Measurements from ENCODE around the gene SEC61B. TPM values are rescaled to one million over a fixed set of nuclear protein-coding genes. Genes with fewer than 3 reads are reported as not detected.

Gene SEC61B
- total and polyA plus RNA-seq, 9 of the 15 experiments (the other 6 are each of a cell fraction or from before 2014, with no cell fraction given) = 57.8 to 262 (median 172) TPM

DNA sequence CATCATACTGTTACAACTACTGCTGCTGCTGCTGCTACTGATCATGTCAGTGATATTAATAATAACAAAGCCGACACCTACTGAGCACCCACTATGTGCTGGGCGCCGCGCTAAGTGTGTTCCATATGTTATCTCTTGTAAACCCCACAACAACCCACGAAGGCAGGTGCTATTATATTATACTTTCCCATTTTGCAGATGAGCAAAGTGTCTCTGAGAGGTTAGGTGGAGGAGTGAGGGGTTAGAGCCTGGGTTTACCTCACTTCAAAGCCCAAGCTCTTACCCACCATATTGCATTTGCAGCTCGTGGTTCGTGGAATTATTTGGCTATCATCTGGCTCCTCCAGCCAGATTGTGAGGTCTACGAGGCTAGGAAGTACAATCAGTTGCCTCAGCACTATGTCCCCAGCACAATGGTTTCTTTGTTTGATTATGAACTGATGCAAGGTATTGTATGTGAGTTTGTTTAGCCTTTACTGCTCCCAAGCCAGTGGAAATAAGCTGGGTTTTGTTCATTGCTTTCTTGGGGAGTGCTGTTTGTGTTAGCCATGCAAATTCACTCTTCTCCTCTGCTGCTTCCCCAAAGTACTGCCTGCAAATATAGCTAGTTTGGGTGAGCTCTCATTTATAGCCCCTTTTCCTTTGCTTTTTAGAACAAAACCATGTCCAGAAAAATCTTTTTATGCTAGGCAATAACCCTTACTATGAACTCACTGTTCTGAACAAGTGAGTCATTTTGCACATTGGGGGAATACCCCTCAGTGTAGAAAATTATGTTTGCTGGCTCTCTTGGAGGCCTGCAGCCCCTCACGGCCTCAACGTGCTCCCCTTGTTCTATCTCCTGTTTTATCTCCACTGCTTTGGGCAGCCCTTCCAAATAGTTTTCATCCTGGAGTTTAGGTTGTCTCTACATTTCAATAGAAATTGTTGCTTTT, 48.2 kb upstream of the SEC61B start:
- Histone ChIP-seq H3K4me2 (ENCODE audit: insufficient read depth, low read length) (no peak overlapping the region; the same call in 1 of the 2 replicates), H3K9me1 (ENCODE audit: control insufficient read depth, insufficient read depth, low read length) (no peaks in the 10 kb centered on the region), H4K20me1 (replicated peaks; ENCODE audit: control insufficient read depth, insufficient read depth, low read length) (no peaks in the 10 kb centered on the region), H2AFZ (ENCODE audit: low read depth, low read length) (no peak overlapping the region), H3K27me3 (ENCODE audit: control insufficient read depth in 2 of 2, insufficient read depth in 2 of 2, low read length in 2 of 2) (peaks cover 0 to 22% of the 10 kb centered on the region in 2 experiments), H3K27ac (ENCODE audit: extremely low read depth, low read depth, low read length) (no peak overlapping the region), H3K4me3 (no peak overlapping the region), H3K36me3 (ENCODE audit: control insufficient read depth, insufficient read depth, low read length) (no peaks in the 10 kb centered on the region), H3K9ac (ENCODE audit: insufficient read depth in 1 of 2, low read depth in 2 of 2, low read length in 2 of 2) (no peak overlapping the region), H3K9me3 (replicated peaks; ENCODE audit: control insufficient read depth, insufficient read depth, low read depth, low read length) (no peaks in the 10 kb centered on the region), H3K79me2 (ENCODE audit: control insufficient read depth, insufficient read depth, low read length) (no peaks in the 10 kb centered on the region), H3K4me1 (replicated peaks in 1 of 2; ENCODE audit: control insufficient read depth in 2 of 2, insufficient read depth in 2 of 2, low read length in 2 of 2) (no peaks in the 10 kb centered on the region; a peak in 1 of 5 replicates)
- ChIA-PET CTCF (ENCODE audit: low intra/inter-chr PET ratio) (no interaction called here), POLR2A (interaction anchor here (1.7 kb wide), 1 partner anchor 10 kb away, joined by 10 read pairs; no protein-coding TSS in a partner anchor)
- DNase-seq (ENCODE audit: extremely low read depth in 1 of 4, low spot score in 3 of 4) (no peak), ATAC-seq (no peak), FAIRE-seq (no peak)
- intact Hi-C loops (cut with micrococcal nuclease) = no loop called here
- TF ChIP-seq SIN3B (IDR thresholded peaks at IDR 0.05; ENCODE audit: low read depth) = no peak
- peak; percentile 63; the same call in 1 of the 2 replicates for TF ChIP-seq ZKSCAN1 (IDR thresholded peaks at IDR 0.05; ENCODE audit: low read depth, low read length)
- in situ Hi-C loops (cut with MboI) = no loop called here
- BruUV-seq (replicated peaks) = no TSS peak
- WGBS (ENCODE audit: insufficient coverage, low coverage, missing lambda C conversion rate) = 4% methylated on average over 10 of the region's 10 CpGs

DNA sequence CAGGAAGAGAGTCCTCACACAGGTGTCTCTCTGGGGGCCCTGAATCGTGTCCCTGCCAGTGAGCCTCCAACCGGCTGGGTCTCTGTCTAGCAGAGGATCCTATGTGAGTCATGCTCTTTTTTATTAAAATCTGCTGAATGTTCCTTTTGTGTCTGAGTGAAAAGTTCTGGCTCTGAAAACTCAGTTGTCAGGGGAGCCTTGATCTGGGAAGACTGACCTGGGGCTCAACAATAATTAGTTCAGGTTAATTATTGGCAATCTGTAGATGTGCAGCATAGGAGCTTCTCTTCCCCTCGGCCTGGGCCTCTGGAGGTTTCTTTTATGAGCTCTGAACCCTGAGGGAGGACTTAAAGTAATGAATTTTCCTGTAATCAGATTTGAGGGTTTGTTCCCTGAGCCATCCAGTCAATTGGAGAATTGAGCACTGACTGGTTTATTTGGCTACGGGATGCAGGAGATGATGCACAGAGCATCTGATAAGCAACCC, 45.5 kb upstream of the SEC61B start:
- Histone ChIP-seq H3K4me3 (no peak overlapping the region), H3K27ac (ENCODE audit: extremely low read depth, low read depth, low read length) (no peak overlapping the region), H3K36me3 (ENCODE audit: control insufficient read depth, insufficient read depth, low read length) (no peaks in the 10 kb centered on the region), H3K9me3 (replicated peaks; ENCODE audit: control insufficient read depth, insufficient read depth, low read depth, low read length) (no peaks in the 10 kb centered on the region), H2AFZ (ENCODE audit: low read depth, low read length) (no peak overlapping the region), H3K79me2 (ENCODE audit: control insufficient read depth, insufficient read depth, low read length) (no peaks in the 10 kb centered on the region), H3K4me1 (replicated peaks in 1 of 2; ENCODE audit: control insufficient read depth in 2 of 2, insufficient read depth in 2 of 2, low read length in 2 of 2) (no peaks in the 10 kb centered on the region), H3K9me1 (ENCODE audit: control insufficient read depth, insufficient read depth, low read length) (no peaks in the 10 kb centered on the region), H3K9ac (ENCODE audit: insufficient read depth in 1 of 2, low read depth in 2 of 2, low read length in 2 of 2) (no peak overlapping the region), H4K20me1 (replicated peaks; ENCODE audit: control insufficient read depth, insufficient read depth, low read length) (no peaks in the 10 kb centered on the region), H3K4me2 (ENCODE audit: insufficient read depth, low read length) (no peak overlapping the region), H3K27me3 (ENCODE audit: control insufficient read depth in 2 of 2, insufficient read depth in 2 of 2, low read length in 2 of 2) (peaks cover 0 to 28% of the 10 kb centered on the region in 2 experiments)
- intact Hi-C loops (cut with micrococcal nuclease) (no loop called here), in situ Hi-C loops (cut with MboI) (no loop called here)
- no TSS peak for BruUV-seq (replicated peaks)
- ChIA-PET CTCF (ENCODE audit: low intra/inter-chr PET ratio) (no interaction called here), POLR2A (interaction anchor here (0.5 to 1.0 kb wide), 3 partner anchors 18 to 1788 kb away, joined by 3 to 5 read pairs (median 3); no protein-coding TSS in a partner anchor)
- no peak for ATAC-seq
- DNase-seq (ENCODE audit: extremely low read depth in 1 of 4, low spot score in 3 of 4) = no peak
- FAIRE-seq = no peak
- WGBS (ENCODE audit: insufficient coverage, low coverage, missing lambda C conversion rate) = 0% methylated on average over 4 of the region's 4 CpGs
- no peak for TF ChIP-seq HDAC3 (IDR thresholded peaks at IDR 0.05; ENCODE audit: borderline replicate concordance, partially characterized antibody)
- TF ChIP-seq ZNF212 (CRISPR knock-in tag; IDR thresholded peaks at IDR 0.05) = no peak
- TF ChIP-seq EHMT2 (IDR thresholded peaks at IDR 0.05) = no peak
- no peak for TF ChIP-seq CHCHD3 (CRISPR knock-in tag; IDR thresholded peaks at IDR 0.05)
- TF ChIP-seq, protein P1, sequence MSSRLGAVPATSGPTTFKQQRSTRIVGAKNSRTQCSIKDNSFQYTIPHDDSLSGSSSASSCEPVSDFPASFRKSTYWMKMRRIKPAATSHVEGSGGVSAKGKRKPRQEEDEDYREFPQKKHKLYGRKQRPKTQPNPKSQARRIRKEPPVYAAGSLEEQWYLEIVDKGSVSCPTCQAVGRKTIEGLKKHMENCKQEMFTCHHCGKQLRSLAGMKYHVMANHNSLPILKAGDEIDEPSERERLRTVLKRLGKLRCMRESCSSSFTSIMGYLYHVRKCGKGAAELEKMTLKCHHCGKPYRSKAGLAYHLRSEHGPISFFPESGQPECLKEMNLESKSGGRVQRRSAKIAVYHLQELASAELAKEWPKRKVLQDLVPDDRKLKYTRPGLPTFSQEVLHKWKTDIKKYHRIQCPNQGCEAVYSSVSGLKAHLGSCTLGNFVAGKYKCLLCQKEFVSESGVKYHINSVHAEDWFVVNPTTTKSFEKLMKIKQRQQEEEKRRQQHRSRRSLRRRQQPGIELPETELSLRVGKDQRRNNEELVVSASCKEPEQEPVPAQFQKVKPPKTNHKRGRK (tag; IDR thresholded peaks at IDR 0.05) = no peak
- no peak for TF ChIP-seq ARNT (IDR thresholded peaks at IDR 0.05)
- no peak for TF ChIP-seq NR2F6 (CRISPR knock-in tag; IDR thresholded peaks at IDR 0.05)
- TF ChIP-seq, protein P2, sequence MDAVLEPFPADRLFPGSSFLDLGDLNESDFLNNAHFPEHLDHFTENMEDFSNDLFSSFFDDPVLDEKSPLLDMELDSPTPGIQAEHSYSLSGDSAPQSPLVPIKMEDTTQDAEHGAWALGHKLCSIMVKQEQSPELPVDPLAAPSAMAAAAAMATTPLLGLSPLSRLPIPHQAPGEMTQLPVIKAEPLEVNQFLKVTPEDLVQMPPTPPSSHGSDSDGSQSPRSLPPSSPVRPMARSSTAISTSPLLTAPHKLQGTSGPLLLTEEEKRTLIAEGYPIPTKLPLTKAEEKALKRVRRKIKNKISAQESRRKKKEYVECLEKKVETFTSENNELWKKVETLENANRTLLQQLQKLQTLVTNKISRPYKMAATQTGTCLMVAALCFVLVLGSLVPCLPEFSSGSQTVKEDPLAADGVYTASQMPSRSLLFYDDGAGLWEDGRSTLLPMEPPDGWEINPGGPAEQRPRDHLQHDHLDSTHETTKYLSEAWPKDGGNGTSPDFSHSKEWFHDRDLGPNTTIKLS (IDR thresholded peaks at IDR 0.05; ENCODE audit: borderline replicate concordance, low read depth) = no peak
- no peak for TF ChIP-seq PCBP2 (IDR thresholded peaks at IDR 0.05; ENCODE audit: low read depth, low read length, poor library complexity, severe bottlenecking)
